Measurements from ENCODE around the gene CD209.
"Not testable (repeated sequence)": the region's sequence is repeated elsewhere in the genome, so short reads cannot be mapped to it uniquely, and the experiment has no call there.

Gene CD209

DNA sequence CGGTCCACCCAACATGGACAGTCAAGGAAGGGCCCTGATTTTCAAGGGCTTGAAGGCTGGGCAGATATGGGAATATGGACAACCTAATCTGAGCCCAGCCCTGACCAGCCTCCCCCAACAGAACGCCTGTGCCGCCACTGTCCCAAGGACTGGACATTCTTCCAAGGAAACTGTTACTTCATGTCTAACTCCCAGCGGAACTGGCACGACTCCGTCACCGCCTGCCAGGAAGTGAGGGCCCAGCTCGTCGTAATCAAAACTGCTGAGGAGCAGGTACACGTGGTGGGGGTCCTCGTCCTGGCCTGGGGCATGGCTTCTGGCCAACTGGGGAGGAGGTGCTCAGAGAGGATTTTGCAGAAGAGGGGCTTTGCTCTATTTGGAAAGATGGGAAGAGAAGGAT lies 19.2 kb upstream of the CD209 start:
- no peak for DNase-seq

GRCh38 chr19:7765043-7765442 lies 17.7 kb upstream of the CD209 start:
- DNase-seq: not testable (repeated sequence)

GRCh38 chr19:7764157-7764556 lies 16.8 kb upstream of the CD209 start:
- not testable (repeated sequence) for DNase-seq

- no peak for DNase-seq
Measured at GRCh38 chr19:7763696-7764095, 16.4 kb upstream of the CD209 start.

DNA sequence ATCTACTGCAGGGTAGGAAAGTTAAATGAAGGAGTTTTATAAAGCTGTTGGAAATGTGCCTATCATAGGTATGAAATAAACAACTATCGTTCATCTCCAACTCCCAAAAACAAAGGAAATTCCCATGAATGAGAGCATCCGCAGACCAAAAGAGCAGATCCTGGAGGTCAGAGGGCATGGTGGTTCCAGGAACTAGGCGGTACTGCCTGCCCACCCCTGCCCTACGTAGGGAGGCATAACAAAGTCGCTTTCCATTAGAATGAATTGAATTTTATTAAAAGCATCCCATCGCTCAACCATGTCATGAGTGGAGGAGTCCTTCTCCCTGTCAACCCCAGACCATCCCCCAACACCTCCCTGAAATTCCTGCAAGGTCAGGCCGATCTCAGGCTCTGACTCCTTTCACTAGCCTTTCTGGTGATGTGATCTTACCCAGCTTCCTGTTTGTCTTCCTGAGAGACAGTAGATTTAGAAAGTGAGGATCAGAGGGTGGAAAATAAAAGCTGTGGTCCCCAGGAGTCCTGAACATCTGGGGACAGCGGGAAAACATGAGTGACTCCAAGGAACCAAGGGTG lies 15.5 kb upstream of the CD209 start, which contains the start of gene CLEC4M:
CLEC4M (plus strand) TSS at position 525 of the 575 bp plus-strand sequence; CDS start at position 549, 24 bp downstream.
- no peak for DNase-seq

DNA sequence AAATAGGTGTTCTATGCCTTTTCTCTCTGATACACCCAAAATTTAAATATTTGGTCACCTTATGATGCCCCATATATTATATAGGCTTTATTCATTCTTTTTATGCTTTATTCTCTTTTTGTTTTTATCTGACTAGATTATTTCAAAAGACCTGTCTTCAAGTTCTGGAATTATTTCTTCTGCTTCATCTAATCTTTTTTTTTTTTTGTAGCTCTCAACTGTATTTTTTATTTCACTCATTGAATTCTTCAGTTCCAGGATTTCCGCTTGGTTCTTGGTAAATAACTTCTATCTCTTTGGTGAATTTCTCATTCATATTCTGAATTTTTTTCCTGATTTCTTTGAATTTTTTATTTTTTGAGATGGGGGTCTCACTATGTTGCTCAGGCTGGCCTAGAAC lies 11.8 kb upstream of the CD209 start:
- DNase-seq: no peak

DNA sequence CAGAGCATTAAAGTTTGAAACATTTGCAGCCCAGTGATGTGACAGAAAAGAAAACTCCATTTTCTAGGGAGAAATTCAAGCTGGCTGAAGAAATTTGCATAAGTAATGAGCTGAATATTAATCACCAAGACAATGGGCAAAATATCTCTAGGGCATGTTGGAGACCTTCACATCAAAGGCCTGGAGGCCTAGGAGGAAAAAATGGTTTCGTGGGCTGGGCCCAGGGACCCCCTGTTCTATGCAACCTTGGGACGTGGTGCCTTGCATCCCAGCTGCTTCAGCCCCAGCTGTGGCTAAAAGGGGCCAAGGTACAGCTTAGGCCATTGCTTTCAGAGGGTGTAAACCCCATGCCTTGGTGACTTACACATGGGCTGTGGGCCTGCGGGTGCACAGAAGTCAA lies 10.0 kb upstream of the CD209 start:
- no peak for DNase-seq

GRCh38 chr19:7756258-7756657 lies 8.9 kb upstream of the CD209 start:
- DNase-seq: no peak

DNA sequence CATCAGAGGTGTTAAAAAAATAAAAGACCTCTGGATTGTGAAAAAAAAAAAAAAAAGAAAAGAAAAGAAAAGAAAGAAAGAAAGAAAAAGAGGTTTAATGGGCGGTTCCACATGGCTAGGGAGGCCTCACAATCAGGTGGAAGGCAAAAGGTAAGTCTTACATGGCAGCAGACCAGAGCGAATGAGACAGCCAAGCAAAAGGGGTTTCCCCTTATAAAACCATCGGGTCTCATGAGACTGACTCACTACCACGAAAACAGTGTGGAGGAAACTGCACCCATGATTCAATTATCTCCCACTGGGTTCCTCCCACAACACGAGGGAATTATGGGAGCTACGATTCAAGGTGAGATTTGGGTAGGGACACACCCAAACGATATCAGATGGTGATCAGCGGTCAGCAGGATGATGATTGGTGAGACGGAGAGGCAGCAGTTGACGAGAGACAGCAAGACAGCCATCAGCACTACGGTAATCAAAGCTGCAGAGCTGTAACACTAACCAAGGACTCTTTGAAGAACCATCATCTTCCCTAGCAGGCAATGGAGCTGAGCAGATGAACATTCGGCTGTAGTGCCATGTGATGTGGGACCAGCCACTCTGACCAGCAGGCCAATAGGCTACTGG lies 3.9 kb upstream of the CD209 start:
- no peak for DNase-seq

DNA sequence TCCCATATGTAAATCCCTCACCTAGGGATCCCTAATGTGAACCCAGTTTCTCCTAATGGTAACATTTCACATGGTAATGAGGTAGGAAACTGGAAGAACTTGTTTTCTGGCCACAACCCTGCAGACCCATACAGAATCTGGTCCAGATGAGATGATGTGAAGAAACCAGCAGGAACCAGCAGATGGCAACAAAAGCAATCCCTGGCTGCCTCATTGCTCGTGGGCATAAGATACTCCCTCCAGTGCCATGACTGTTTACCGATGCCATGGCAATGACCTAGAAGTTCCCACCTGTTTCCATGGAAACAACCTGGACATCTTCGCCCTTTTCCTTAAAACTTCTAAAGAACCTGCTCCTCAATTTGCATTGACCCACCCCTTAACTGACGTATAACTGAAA lies 1.4 kb upstream of the CD209 start:
- DNase-seq: no peak

GRCh38 chr19:7748171-7748570 lies 837 bp upstream of the CD209 start:
- no peak for DNase-seq

DNA sequence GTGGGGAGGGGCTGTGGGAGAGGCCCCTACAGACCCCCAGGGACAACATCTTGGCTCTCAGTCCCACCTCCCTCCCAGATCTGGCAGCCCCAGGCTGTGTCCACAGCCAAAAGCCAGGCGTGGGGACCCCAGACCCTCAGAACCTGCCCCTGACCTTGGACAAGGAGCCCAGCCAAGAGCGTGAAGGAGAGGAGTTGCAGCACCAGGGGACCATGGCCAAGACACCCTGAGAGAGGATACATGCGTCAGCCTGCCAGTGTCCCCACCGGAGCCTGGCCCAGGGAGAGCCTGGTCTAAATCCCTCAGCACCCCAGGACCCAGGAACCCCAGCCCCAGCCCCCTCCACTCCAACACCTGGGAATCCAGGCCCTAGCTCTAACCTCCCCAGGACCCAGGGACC lies 1.0 kb downstream of the CD209 start:
- DNase-seq: not testable (repeated sequence)

GRCh38 chr19:7744871-7745650 lies 2.3 kb downstream of the CD209 start:
- DNase-seq: no peak

DNA sequence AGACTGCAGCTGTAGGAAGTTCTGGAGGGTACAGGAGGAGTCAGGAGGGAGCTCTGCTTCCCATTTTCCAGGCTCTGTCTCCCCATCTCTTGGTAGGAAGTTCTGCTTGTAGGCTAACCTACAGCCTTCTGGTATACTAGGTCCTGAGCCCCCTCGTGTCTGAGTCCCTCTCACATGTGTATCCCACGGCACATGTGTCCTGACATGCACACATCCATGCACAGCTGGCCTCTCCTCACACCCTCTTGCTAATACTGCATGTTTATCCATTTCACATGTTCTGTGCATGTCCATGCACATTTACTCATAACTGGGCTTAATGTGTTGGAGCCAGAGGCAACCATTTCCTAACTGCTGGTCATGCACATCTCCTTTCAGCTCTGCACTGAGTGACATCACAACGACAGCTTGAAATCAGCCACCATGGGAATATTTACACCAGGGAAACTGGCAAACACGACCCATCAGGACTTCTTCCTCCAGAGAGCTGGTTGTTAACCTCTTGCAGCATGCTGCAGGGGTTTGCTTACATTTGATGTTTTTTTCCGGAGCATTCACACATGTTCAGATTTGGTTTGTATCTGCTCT lies 3.0 kb downstream of the CD209 start:
- DNase-seq: no peak

- DNase-seq: no peak
Measured at GRCh38 chr19:7743425-7743841, 3.9 kb downstream of the CD209 start.

DNA sequence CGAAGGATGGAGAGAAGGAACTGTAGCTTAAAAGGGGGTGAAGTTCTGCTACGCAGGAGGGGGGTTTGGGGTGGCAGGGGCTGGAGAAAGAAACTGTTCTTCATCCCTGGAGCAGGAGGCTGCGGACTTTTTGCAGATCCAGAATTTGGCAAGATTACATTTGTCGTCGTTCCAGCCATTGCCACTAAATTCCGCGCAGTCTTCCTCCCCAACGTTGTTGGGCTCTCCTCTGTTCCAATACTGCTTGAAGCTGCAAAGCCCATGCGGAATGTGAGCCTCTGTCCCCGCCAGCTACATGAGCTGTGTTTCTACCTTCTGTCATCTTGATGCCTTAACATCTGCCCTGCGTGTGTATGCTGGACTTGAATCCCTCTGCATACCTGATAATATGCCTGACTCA lies 4.3 kb downstream of the CD209 start:
- no peak for DNase-seq

DNA sequence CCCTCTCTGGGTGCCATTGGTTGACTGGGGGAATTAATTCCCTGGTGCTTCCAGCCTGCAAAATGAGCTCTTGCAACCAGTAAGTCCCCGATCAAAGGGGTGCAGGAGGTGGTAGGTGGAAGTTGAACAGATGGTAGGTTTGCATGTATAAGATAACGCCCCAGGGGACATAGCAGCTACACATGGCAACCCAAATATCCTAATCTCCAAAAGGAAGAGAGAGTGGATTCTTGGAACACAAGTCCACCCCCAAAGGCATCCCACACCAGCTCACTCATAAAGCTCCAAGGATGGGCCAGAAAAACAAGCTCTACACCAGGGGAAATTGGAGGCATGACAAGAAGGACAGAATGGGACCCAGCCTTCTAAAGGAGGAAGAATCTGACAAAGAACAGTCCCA lies 4.8 kb downstream of the CD209 start:
- DNase-seq: no peak

GRCh38 chr19:7740682-7741054 lies 6.7 kb downstream of the CD209 start:
- no peak for DNase-seq

DNA sequence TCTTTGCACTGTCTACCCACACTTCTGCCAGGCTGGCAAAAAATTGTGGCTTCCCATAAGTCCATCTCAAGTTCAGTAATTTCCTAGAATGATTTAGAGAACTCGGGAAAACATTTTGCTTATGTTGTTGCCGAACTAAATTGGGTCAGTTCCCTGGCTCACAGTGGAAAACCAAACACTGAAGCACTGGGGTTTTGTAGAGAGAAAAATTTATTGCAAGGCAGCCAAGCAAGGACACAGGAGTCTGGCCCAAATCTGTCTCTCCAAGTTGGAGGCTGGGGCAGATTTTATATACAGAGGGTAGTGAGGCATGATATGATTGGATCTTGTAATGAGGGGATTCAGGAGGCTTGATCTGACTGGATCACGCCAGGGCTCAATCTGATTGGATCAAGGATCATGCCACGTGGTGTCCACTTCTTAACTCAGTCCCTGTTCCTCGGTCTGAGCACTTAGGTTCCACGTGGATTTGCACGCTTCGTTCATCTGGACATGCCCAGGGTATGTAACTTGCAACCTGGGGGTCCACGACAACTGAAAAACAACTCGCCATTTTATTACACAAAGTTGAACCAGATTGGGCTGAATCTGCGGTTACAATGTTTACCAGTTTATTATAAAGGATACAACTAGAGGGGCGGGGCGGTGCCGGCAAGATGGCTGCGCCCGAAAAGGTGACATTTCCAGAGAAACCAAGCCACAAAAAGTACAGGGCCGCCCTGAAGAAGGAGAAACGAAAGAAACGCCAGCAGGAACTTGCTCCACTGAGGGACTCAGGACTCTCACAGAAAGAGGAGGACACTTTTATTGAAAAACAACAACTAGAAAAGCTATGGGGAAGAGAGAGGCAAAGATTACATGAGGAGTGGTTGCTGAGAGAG lies 7.3 kb downstream of the CD209 start:
- DNase-seq: no peak

DNA sequence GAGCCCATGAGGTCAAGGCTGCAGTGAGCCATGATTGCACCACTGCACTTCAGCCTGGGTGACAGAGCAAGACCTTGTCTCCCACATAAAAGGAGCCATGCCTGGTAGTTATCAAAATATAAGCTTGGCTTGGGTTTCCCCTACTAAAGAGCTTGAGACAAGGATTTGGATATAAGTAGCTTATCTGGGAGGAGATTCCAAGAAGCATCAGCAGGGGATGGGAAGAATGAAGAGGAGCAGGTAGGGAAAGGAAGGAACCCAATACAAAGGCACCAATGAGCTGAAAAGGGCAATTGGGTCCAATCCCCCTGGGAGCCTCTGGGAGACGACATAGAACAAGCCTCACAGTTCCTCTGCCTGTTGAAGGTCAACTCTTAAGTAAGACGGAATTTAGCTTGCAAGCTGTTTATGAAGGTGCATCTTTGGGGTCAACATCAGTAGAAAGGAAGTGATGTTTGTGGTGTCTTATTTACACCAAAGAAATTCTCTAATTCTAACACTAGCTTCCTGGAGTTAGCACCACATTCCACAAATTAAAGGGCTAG lies 8.1 kb downstream of the CD209 start:
- DNase-seq: no peak

GRCh38 chr19:7738023-7738422 lies 9.3 kb downstream of the CD209 start:
- DNase-seq: no peak

DNA sequence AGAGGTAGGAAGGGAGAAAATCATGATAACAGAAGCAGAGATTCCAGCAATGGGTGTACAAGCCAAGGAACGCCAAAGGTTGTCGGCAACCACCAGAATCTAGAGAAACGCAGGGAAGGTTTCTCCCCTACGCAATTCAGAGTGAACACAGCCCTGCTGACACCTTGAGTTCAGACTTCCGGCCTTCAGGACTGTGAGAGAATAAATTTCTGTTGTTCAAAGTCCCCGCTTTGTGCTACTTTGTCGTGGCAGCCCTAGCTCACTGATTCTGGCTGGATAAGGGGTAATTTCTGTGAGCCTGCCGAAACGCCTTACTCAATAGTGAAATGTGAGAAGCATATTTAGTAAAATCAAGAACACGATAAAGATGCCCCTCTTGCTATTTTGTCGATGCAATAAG lies 10.1 kb downstream of the CD209 start:
- no peak for DNase-seq

- no peak for DNase-seq
Measured at GRCh38 chr19:7736148-7736547, 11.2 kb downstream of the CD209 start.

Data from kidney glomerular epithelial cell (primary cell).